NCI-H2196 treated with DMSO at 0.1 percent for 48 hours (cell line): ENCODE measurements around the gene HNRNPM.
"Not testable (repeated sequence)": the region's sequence is repeated elsewhere in the genome, so short reads cannot be mapped to it uniquely, and the experiment has no call there.

ENCODE experiments used
- DNase-seq: peaks from one replicate; lab custom pipeline; 2025; ENCODE audit not compliant: unreplicated experiment; lab: John Stamatoyannopoulos, UW

The HNRNPM gene, protein sequence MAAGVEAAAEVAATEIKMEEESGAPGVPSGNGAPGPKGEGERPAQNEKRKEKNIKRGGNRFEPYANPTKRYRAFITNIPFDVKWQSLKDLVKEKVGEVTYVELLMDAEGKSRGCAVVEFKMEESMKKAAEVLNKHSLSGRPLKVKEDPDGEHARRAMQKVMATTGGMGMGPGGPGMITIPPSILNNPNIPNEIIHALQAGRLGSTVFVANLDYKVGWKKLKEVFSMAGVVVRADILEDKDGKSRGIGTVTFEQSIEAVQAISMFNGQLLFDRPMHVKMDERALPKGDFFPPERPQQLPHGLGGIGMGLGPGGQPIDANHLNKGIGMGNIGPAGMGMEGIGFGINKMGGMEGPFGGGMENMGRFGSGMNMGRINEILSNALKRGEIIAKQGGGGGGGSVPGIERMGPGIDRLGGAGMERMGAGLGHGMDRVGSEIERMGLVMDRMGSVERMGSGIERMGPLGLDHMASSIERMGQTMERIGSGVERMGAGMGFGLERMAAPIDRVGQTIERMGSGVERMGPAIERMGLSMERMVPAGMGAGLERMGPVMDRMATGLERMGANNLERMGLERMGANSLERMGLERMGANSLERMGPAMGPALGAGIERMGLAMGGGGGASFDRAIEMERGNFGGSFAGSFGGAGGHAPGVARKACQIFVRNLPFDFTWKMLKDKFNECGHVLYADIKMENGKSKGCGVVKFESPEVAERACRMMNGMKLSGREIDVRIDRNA

GRCh38 chr19:8444677-8445487 lies at the start of gene HNRNPM:
HNRNPM (plus strand) TSS chr19:8444975; CDS start chr19:8444999, 24 bp downstream.
- DNase-seq = peak; percentile 94

DNA sequence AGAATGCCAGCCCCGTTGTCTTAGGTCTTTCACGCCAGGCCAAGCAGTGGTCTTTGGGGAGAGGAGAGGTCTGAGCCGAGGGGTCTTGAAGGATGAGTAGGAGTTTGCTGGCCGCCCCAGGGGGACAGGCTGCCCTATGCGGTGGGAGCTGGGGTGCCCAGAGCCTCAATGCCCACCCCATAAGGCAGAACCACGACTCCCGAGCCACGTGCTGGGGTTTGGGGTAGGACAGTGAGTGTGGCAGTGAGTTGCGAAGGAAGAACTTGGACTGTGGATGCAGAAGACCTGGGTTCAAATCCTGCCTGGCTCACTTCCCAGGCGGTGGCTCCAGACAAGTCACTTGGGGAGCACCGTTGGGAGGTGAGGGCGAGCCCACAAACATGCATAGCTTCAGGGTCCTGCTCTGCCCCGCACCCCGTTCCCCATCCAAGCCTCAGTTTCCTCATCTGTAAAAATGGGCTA lies 49.1 kb upstream of the HNRNPM start:
- DNase-seq = no peak

DNA sequence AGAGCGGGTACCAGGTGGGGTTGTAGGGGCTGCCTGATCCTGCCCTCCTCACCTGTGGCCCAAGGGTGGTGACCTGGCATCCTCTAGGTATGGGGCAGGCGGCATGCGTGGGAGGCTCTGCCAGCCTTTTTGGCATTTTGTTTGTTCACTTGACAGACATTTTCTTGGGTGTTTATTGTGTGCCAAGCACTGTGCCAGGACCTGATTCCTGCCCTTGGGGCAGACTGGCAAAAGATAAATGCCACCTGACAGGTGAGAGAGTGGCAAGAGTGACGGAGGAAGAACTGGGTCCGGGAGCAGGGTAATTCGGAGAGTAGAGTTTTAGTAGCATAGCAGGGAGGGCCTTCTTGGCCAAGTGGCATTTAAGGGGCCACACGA lies 48.6 kb upstream of the HNRNPM start:
- no peak for DNase-seq

GRCh38 chr19:8396563-8397203 lies 48.1 kb upstream of the HNRNPM start:
- DNase-seq = no peak

- no peak for DNase-seq
Observed at GRCh38 chr19:8397271-8397670, 47.5 kb upstream of the HNRNPM start.

GRCh38 chr19:8397746-8398310 lies 46.9 kb upstream of the HNRNPM start:
- no peak for DNase-seq

- no peak for DNase-seq
Observed at GRCh38 chr19:8398311-8398771, 46.4 kb upstream of the HNRNPM start.

- DNase-seq = no peak
Observed at GRCh38 chr19:8399681-8400188, 45.0 kb upstream of the HNRNPM start.

DNA sequence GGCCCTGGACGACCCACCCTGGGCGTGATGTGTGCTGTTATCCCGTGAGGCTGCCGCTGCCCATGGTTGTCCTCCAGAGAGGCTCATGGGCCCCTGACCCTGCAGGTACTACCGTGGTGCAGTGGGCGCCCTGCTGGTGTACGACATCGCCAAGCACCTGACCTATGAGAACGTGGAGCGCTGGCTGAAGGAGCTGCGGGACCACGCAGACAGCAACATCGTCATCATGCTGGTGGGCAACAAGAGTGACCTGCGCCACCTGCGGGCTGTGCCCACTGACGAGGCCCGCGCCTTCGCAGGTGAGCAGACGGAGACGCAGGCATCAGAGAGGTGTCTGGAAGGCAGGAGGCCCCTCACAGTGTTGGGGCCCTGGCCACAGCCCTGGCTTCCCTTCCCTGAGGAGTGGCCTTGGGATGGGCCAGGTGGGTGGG lies 42.8 kb upstream of the HNRNPM start:
- DNase-seq = no peak

DNA sequence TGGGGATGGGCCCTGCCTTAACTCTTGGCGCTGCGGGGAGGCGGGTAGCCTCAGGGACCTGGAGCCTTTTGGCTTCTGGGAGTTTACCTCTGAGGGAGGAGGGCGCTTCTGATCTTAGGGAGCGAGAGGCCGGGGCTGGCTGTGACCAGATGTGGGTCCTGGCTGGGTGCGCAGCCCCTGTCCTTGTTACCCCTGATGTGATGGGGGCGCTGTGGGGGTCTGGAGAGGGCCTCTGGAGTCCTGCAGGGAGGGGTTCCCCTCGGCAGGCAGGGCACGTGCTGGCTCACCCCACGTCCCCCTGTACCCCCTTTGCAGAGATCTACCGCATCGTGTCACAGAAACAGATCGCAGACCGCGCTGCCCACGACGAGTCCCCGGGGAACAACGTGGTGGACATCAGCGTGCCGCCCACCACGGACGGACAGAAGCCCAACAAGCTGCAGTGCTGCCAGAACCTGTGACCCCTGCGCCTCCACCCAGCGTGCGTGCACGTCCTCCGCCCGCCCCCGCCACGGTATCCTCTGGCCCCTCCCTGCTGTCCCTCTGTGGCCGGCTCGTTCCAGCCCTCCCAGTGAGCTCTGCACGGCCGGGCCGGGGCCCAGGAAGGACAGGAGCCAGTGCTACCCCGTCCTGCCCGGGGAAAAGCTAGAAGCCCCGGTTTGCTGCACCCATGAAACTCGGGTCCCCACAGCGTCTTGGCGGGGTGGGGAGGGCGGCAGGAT lies 41.5 kb upstream of the HNRNPM start:
- DNase-seq = no peak

GRCh38 chr19:8403820-8404109 lies 41.0 kb upstream of the HNRNPM start:
- DNase-seq = no peak

DNA sequence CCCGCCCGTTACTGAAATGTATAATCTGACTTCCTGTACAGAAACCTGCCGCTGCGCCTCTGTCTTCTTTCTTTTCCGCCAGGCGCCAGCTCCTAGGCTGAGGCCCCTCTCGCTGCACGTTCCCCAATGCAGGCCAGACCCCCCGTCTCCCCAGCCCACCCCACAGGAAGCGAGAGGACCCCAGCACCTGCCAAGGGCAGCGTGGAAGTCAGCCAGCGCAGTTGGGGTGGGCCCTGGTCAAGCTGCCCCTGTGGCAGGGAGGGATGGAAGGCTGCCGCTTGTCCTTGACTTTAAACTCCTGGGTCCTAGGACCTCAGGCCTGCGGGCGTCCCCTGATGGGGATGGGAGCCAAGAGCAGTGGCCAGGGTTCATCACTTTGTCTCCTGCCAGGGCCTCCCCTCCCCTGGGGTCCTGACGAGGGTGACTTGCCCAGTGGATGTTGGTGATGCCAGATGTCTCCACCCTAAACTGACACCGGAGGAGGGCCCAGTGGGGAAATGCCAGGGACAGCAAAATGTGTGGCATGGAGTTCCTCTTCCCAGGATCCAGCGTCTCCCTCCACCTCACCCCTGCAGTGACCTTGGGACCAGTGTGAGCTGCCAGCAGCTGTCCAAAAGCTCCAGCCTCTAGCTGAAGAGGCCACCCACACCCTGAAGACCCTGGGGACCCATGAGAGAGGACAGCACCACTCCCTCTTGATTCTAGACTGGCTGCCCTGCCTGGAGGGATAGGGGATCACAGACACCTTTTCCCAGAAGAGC lies 40.2 kb upstream of the HNRNPM start:
- no peak for DNase-seq

- DNase-seq = not testable (repeated sequence)
Observed at GRCh38 chr19:8410718-8411117, 34.1 kb upstream of the HNRNPM start.

DNA sequence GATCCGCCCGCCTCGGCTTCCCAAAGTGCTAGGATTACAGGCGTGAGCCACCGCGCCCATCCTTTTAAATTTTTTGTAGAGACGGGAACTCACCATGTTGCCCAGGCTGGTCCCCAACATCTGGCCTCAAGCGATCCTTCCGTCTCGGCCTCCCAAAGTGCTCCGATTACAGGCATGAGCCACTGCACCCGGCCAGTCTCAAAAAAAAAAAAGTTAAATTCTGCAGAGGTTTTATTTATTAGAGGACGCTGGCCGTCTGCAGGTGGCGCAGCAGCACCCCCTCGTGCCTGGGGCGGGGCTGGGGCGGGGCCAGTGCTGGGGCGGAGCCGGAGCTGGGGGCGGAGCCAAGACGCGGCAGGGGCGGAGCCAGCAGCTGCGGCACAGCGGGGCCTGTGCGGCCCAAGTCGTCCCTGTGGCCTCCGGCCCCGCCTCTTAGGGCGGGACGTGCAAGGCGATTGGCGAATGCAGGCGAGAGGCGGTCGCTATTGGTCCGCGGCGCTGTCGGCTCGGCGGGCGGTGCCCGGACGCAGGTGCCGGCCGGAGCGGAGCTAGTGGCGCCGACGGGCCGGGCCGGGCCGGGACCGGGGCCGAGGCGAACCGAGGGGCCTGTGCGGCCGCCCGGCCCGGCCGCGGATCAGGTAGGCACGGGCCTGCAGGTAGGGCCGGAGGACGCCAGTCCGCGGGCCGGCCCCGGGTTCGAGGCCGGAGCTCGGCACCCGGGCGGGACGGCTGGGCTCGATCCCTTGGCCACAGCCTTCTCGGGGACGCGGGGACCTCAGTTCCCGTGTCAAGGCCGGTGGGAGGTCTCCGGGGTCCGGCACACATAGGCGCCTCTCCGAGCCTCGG lies 31.8 kb upstream of the HNRNPM start, which contains the start of gene MARCHF2:
MARCHF2 (plus strand) TSS at position 523 of the 846 bp plus-strand sequence. CDS start 8,536 bp downstream, outside the sequence.
- peak; percentile 89 for DNase-seq

DNA sequence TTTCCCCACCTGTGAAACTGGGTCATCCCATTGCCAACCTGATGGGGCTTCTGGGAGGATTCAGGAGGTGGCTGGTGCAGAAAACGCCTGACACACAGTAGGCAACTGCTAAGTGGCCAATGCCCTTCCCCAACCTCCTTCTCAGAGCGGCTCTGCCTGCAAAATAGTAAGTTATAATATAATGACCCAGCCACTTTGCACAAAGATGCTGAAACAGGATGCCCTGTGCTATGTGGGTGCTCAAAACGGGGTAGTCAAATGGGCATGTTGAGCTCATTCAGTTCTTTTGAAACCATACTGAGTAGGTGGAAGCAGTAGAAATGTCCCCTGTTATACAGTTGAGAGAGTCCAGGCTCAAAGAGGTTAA lies 31.2 kb upstream of the HNRNPM start:
- DNase-seq = no peak

DNA sequence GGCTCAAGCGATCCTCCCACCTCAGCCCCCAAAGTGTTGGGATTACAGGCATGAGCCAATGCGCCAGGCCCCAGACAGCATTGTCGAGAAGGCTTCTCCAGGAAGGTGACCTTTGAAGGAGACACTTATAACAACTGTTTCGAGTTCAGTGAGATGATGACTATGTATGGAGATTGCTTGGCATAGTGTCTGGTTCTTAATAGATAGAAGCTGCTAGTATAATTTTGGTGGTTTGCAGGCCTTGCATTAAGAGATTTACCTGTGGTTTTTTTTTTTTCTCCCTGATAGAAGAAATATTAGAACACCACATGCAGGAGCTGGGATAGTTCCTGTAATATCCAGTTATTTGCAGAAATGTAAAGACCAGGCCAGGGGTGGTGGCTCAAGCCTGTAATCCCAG lies 28.0 kb upstream of the HNRNPM start:
- DNase-seq = no peak

- DNase-seq = no peak
Observed at GRCh38 chr19:8421484-8422461, 23.0 kb upstream of the HNRNPM start.
